Right cardiac atrium (tissue), 5 donors: ENCODE results near the gene BDKRB2. TPM values are rescaled to one million over a fixed set of nuclear protein-coding genes. Genes with fewer than 3 reads are reported as not detected.

Experiments used
- ATAC-seq, 2 donors: fragments of 200-7000 bp; cut with Tn5 transposase; one replicate each; pipeline versions ENCODE4 v1.8.0 to v1.9.1; 2020; ENCODE audit warnings: moderate library complexity in 2 of 2, mild to moderate bottlenecking in 1 of 2
- DNase-seq, 3 donors: peaks; one replicate each; pipeline ENCODE4 v3.0.0-alpha.2; 2020
- H3K27ac ChIP-seq: one replicate; pipeline ENCODE4 v1.5.1; 2013; ENCODE audit warnings: mild to moderate bottlenecking, low read length, control low read depth, moderate library complexity
- H3K27me3 ChIP-seq: one replicate; pipeline ENCODE4 v1.6.1; 2013; ENCODE audit not compliant: control insufficient read depth, insufficient read depth
- H3K4me1 ChIP-seq: one replicate; pipeline ENCODE4 v1.6.1; 2013; ENCODE audit warnings: low read length; ENCODE audit not compliant: control insufficient read depth, insufficient read depth
- H3K4me3 ChIP-seq: one replicate; pipeline ENCODE4 v1.5.1; 2013; ENCODE audit warnings: low read length, control low read depth
- H3K9me3 ChIP-seq: one replicate; pipeline ENCODE4 v1.6.1; 2013; ENCODE audit warnings: low read length; ENCODE audit not compliant: control insufficient read depth
- WGBS: extraction: QIAGEN DNeasy Blood & Tissue Kit; methylation state at CpG from one replicate; pipeline ENCODE4 v1.1.7; 2013; 5-methylcytosine and 5-hydroxymethylcytosine counted together
- intact Hi-C, 4 donors: fragments of 100-400 bp; cut with DNase I; formaldehyde crosslinking; loops; one replicate each; pipeline versions ENCODE4 v1.11.0 to v1.14.0; 2022 to 2023
- polyA plus RNA-seq: library from polyadenylated mRNA; stranded (reverse); fragments of 200-250 nt; gene quantifications from one replicate; pipeline ENCODE4 v1.2.3, GENCODE V29; 2013
- total RNA-seq, 4 donors: library from RNA; stranded (reverse); fragmentation: NEBNext Ultra II Directional; extraction: Animal tissue kit (Norgen Biotek cat#: 25700); gene quantifications; one replicate each; pipeline ENCODE4 v1.2.1, GENCODE V29; 2021
- donor health status: healthy with polysubstance abuse.
- donor health status: DM: no; HTN: yes; CAD: no.
- donor health status: DM: no; HTN: no; CAD: no.
- donor health status: DM: no; HTN: yes; CAD: no; lungs with severe emphysema.
- donor health status: DM: yes; HTN: yes; CAD: no.

BDKRB2 gene
- total and polyA plus RNA-seq, 5 donors, result 0.23 to 1.2 (median 0.57) TPM

- ATAC-seq (no peak), DNase-seq (peak in 1 of 3 donors; percentile 7)
- H3K27me3 ChIP-seq, result no peaks in the 10 kb centered on the region
- intact Hi-C loops, result no loop called here
- H3K27ac ChIP-seq, result no peak overlapping the region
- H3K9me3 ChIP-seq, result no peaks in the 10 kb centered on the region
- no peaks in the 10 kb centered on the region for H3K4me1 ChIP-seq
- WGBS, result 96% methylated on average over 3 of the region's 3 CpGs
- no peak overlapping the region for H3K4me3 ChIP-seq
These were observed 1.5 kb upstream of the BDKRB2 start for GRCh38 chr14:96203116-96203515.

DNA sequence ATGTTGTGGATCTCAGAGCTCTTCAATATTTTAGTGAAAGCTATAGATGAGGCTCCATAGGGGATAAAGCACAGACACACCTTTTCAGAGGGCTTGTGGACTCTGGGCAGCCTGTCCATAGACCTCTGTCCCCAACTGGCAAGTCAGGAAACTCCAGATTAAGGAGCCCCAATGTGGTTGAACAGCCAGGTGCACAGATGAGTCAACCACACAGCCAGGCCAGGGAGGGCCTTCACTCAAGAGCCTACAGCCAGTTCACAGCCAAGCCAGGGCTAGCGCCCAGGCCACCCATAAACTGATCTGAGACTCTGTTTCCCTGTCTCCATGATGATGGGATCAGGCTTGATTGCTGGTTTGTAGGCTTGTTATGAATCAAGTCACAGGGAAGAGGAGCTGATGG, 1.0 kb upstream of the BDKRB2 start:
- 95% methylated on average over 1 of the region's 1 CpG for WGBS
- no peaks in the 10 kb centered on the region for H3K27me3 ChIP-seq
- no peaks in the 10 kb centered on the region for H3K9me3 ChIP-seq
- H3K27ac ChIP-seq, result no peak overlapping the region
- no peak overlapping the region for H3K4me3 ChIP-seq
- DNase-seq (no peak), ATAC-seq (no peak)
- intact Hi-C loops, result no loop called here
- H3K4me1 ChIP-seq, result no peaks in the 10 kb centered on the region

DNA sequence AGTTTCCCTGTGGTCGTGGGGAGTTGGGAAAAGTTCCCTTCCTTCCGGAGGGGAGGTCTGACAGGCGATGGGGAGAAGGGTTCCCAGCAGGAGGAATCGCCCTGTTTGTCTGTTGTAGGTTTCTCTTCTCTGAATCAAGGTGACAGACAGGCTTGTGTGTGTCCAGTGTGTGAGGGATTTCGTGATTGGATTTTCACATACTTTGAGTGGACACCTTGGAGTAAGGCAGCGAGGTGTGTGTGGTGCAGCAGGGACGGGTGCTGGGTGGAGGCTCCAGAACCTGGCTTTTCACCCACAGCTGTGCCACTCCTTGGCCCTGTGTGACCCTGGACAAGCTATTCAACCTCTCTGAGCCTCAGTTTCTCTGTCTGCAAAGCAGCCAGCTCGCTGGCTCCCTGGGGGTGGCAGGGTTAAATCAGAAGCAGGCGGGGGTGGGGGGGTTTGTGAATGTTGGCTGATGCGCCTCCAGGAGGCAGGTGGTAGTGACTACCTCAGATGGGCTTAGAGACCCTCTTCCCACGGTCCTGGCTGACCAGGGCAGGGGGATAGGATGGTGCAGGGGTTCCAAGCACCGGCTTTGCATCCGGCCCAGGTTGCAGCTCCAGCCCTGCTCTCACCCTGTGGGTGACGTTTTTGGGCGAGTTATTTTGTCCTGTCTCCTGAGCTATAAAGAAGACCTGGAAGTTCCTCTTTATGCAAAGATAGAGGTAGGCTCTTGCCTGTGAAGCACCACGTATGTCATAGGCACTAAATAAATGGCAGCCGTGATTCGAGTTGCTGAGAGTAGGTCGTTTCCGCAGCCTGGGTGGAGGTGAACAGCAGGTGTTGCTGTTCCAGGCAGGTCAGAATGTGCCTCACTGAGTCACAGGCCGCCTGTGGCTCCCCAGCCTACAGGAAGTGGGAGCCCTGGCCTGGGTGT, 679 bp downstream of the BDKRB2 start:
- Histone ChIP-seq H3K27ac (no peak overlapping the region), H3K4me1 (no peaks in the 10 kb centered on the region), H3K27me3 (no peaks in the 10 kb centered on the region), H3K9me3 (no peaks in the 10 kb centered on the region), H3K4me3 (peak overlapping the region; percentile 2)
- 34% methylated on average over 21 of the region's 21 CpGs for WGBS
- ATAC-seq (no peak), DNase-seq (no peak)
- intact Hi-C loops, result no loop called here

- ATAC-seq, result no peak
- H3K27me3 ChIP-seq, result no peaks in the 10 kb centered on the region
- H3K9me3 ChIP-seq, result no peaks in the 10 kb centered on the region
- H3K4me3 ChIP-seq, result no peak overlapping the region
- 44% methylated on average over 6 of the region's 6 CpGs for WGBS
- intact Hi-C loops, result no loop called here
- no peak overlapping the region for H3K27ac ChIP-seq
- no peak for DNase-seq
- H3K4me1 ChIP-seq, result no peaks in the 10 kb centered on the region
These were observed 1.3 kb downstream of the BDKRB2 start for GRCh38 chr14:96205978-96206360.

DNA sequence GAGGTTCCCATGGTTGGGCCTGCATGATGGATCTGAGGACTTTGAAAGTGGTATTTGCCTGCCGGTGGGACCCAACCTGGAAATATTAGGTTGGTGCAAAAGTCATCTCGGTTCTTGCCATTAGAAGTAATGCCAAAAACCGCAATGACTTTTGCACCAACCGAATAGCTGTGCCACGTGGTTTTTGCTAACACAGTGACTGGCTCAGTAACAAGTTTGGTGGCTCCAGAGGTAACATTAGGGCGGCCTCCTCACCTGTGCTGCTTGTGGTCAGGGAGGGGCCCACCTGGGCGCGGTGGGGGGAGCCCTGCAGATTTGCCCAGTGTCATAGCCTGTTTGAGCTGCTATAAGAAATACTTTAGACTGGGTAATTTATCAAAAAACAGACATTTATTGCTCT, 1.8 kb downstream of the BDKRB2 start:
- Histone ChIP-seq H3K27me3 (no peaks in the 10 kb centered on the region), H3K4me1 (no peaks in the 10 kb centered on the region), H3K4me3 (no peak overlapping the region), H3K27ac (no peak overlapping the region), H3K9me3 (no peaks in the 10 kb centered on the region)
- no peak for DNase-seq
- intact Hi-C loops, result no loop called here
- no peak for ATAC-seq
- WGBS, result 70% methylated on average over 8 of the region's 8 CpGs

DNA sequence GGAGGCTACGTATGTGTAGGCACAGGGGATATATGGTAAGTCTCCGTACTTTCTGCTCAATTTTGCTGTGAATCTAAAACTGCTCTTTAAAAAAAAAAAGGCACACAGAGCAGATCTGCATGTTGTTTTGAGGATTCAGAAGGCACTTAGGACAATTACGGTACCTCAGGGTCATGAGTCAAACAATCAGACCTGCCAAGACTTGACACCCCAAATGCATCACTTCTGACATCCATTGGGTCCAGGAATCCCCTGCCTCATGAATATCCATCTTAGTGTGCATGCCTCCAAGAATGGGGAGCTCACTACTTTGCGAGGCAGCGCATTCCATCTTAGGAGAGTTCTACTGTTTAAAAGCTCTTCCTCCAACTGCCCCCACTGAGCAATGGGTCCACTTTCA, 3.0 kb downstream of the BDKRB2 start:
- WGBS, result 90% methylated on average over 5 of the region's 5 CpGs
- no peak for DNase-seq
- H3K9me3 ChIP-seq, result no peaks in the 10 kb centered on the region
- no peaks in the 10 kb centered on the region for H3K27me3 ChIP-seq
- H3K27ac ChIP-seq, result no peak overlapping the region
- intact Hi-C loops, result no loop called here
- H3K4me1 ChIP-seq, result no peaks in the 10 kb centered on the region
- H3K4me3 ChIP-seq, result no peak overlapping the region
- ATAC-seq, result no peak

DNA sequence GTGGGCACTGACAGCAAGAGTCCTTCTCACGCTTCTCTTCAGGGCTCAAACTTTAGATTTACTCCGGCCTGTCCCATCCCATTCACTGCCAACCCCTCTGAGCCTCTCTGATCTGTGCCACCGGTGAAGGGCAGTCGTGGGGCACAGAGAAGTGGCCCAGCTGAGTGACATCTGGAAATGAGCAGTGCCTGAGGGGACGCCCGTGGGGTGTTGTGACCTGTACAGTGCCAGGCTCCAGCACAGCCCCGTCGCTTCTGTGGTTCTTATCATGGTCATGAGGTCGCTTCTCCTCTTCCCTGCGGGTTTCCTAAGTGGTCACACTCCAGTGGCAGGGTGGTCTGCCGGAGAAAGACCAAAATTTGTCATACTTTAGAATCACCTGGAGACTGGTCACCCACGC, 4.1 kb downstream of the BDKRB2 start:
- Histone ChIP-seq H3K27ac (no peak overlapping the region), H3K27me3 (no peaks in the 10 kb centered on the region), H3K4me3 (no peak overlapping the region), H3K9me3 (no peaks in the 10 kb centered on the region), H3K4me1 (no peaks in the 10 kb centered on the region)
- ATAC-seq (no peak), DNase-seq (no peak)
- WGBS, result 81% methylated on average over 12 of the region's 12 CpGs
- intact Hi-C loops, result no loop called here

DNA sequence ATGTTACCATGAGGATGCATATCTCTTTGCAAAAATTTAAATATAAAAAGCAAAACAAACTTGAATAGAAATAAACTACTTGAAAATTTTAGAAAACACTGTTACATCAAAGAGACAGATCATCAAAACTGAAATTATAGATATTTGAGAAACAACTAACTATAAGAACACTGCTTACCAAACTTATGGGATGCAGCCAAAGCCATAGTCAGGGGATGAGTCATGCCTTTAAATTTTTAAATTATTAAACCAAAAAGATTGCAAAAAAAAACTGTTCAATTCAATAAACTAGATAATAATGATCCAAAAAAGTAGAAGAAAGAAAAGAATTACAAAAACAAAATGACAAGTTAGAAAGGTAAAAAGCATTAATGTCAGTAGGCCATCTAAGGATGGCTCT, 7.5 kb downstream of the BDKRB2 start:
- Histone ChIP-seq H3K27me3 (no peaks in the 10 kb centered on the region), H3K4me3 (no peak overlapping the region)

GRCh38 chr14:96212896-96213295, 8.3 kb downstream of the BDKRB2 start:
- DNase-seq, result no peak
- H3K9me3 ChIP-seq, result no peaks in the 10 kb centered on the region
- H3K27ac ChIP-seq, result no peak overlapping the region
- intact Hi-C loops, result no loop called here
- 94% methylated on average over 4 of the region's 4 CpGs for WGBS
- ATAC-seq, result no peak
- no peak overlapping the region for H3K4me3 ChIP-seq
- no peaks in the 10 kb centered on the region for H3K4me1 ChIP-seq
- no peaks in the 10 kb centered on the region for H3K27me3 ChIP-seq

More for the DNA sequence above, 7.5 kb downstream of the BDKRB2 start:
- no peak overlapping the region for H3K27ac ChIP-seq
- ATAC-seq, result no peak
- DNase-seq, result no peak
- no peaks in the 10 kb centered on the region for H3K4me1 ChIP-seq
- intact Hi-C loops, result no loop called here
- H3K9me3 ChIP-seq, result no peaks in the 10 kb centered on the region

GRCh38 chr14:96213871-96214465, 9.3 kb downstream of the BDKRB2 start:
- intact Hi-C loops, result no loop called here
- ATAC-seq (no peak), DNase-seq (no peak)
- Histone ChIP-seq H3K27ac (no peak overlapping the region), H3K4me3 (no peak overlapping the region), H3K27me3 (no peaks in the 10 kb centered on the region), H3K4me1 (no peaks in the 10 kb centered on the region), H3K9me3 (no peaks in the 10 kb centered on the region)
- WGBS, result 80% methylated on average over 10 of the region's 10 CpGs

DNA sequence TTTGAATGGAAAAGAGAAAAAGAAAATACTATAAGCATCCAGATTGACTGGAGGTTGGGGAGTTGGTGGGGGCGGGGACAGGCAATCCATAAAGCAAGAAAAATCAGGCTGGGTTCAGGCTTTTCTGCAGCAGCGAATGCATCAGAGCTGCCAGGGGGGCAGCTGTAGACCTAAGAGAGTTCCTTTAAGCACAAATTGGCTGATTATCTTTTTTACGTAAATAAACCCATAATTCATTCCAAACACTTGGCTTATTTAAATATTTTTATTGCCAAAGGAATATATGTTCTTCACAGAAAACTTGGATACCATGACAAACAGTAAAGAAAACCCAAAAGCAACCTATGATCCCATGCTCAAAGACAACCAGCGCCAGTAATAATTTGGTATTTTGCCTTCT, 10.2 kb downstream of the BDKRB2 start:
- intact Hi-C loops, result no loop called here
- WGBS, result 82% methylated on average over 4 of the region's 4 CpGs
- Histone ChIP-seq H3K9me3 (no peaks in the 10 kb centered on the region), H3K4me1 (no peaks in the 10 kb centered on the region), H3K4me3 (no peak overlapping the region), H3K27ac (no peak overlapping the region), H3K27me3 (no peaks in the 10 kb centered on the region)
- DNase-seq, result no peak
- no peak for ATAC-seq
